Upper lobe of left lung (tissue), 6 donors: ENCODE measurements around the gene CPEB1. TPM values are rescaled to one million over a fixed set of nuclear protein-coding genes. Genes with fewer than 3 reads are reported as not detected.

ENCODE experiments used
- ATAC-seq, 2 donors: fragments of 200-7000 bp; cut with Tn5 transposase; one replicate each; pipeline ENCODE4 v1.9.1; 2022; ENCODE audit warnings: mild to moderate bottlenecking in 2 of 2, moderate library complexity in 2 of 2; ENCODE audit not compliant: low FRiP score in 2 of 2
- DNase-seq, 2 donors: peaks; one replicate each; pipeline ENCODE4 v3.0.0-alpha.2; 2019 to 2020
- H3K27ac ChIP-seq, 4 donors: fragments of 200-600 bp; sonication (generic); one replicate each; pipeline ENCODE4 v1.5.1; 2016 to 2019
- H3K27me3 ChIP-seq, 4 donors: fragments of 200-600 bp; sonication (generic); one replicate each; pipeline ENCODE4 v1.5.1; 2017 to 2019
- H3K36me3 ChIP-seq, 4 donors: fragments of 200-600 bp; sonication (generic); one replicate each; pipeline ENCODE4 v1.5.1; 2016 to 2019
- H3K4me1 ChIP-seq, 4 donors: fragments of 200-600 bp; sonication (generic); one replicate each; pipeline ENCODE4 v1.5.1; 2018 to 2019
- H3K4me3 ChIP-seq, 4 donors: fragments of 200-600 bp; sonication (generic); one replicate each; pipeline ENCODE4 v1.5.1; 2017 to 2019; ENCODE audit warnings: mild to moderate bottlenecking in 2 of 4, moderate library complexity in 1 of 4
- H3K9me3 ChIP-seq, 4 donors: fragments of 200-600 bp; sonication (generic); one replicate each; pipeline ENCODE4 v1.5.1; 2018 to 2019
- EP300 ChIP-seq, 4 donors: sonication (generic); formaldehyde crosslinking; IDR thresholded peaks; one replicate each; pipeline ENCODE4 v1.5.1; 2017; ENCODE audit warnings: antibody characterized with exemption in 4 of 4, control low read depth in 2 of 4
- POLR2A ChIP-seq, 4 donors: fragments of 450-650 bp; IDR thresholded peaks; one replicate each; pipeline ENCODE4 v1.5.1; 2016 to 2017; ENCODE audit warnings: antibody characterized with exemption in 4 of 4, mild to moderate bottlenecking in 2 of 4
- POLR2AphosphoS5 ChIP-seq, 2 donors: sonication (generic); formaldehyde crosslinking; IDR thresholded peaks; one replicate each; pipeline ENCODE4 v1.5.1; 2017; ENCODE audit warnings: antibody characterized with exemption in 2 of 2
- WGBS, 2 donors: methylation state at CpG; one replicate each; pipeline ENCODE4 v1.1.5; 2017 to 2018; 5-methylcytosine and 5-hydroxymethylcytosine counted together
- total RNA-seq, 6 donors: library from RNA; depleted of rRNA in 4 of 6; stranded (reverse); fragments of >200 nt in 4 of 6; gene quantifications; one replicate each; pipeline versions ENCODE4 v1.1.0 to v1.2.1, GENCODE V29; 2016 to 2021
- TF ChIP-seq, protein P1 (sequence below), 6 experiments: fragments of 450-650 bp in 4 of 6; fragments of 200-600 bp in 2 of 6; sonication (generic) in 2 of 6; IDR thresholded peaks; one replicate each; pipeline ENCODE4 v1.5.1; 2016 to 2019; ENCODE audit warnings: antibody characterized with exemption in 6 of 6
- donor health status: DM: no; HTN: no; CAD: no; lungs with moderate emphysema.
- donor health status: DM: no; HTN: yes; CAD: no; lungs with severe emphysema.

Gene CPEB1
- total RNA-seq, 6 donors from 2014 or later = 0.76 to 3.4 (median 1.7) TPM

DNA sequence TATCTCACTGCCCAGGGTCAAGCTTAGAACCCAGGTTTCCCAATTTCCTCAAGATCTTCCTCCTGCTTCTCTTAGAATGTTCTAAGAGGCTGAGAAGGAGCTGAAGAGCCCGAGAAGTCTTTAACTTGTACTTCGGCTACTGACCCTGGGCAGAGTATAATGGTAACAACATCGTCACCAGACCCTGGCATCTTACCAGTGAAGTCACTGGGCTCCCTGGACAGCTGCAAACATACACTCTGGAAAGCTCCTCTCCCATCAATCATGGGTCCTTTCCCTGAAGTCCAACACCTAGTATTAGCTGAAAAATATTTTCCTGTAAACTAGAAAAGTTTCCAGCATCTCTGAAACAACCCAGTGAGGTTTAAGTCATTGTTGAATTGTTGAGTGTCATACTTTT lies 22.7 kb downstream of the CPEB1 start:
- no peak for TF ChIP-seq POLR2A (IDR thresholded peaks at IDR 0.05)
- TF ChIP-seq EP300 (IDR thresholded peaks at IDR 0.05) = no peak
- TF ChIP-seq POLR2AphosphoS5 (IDR thresholded peaks at IDR 0.05) = no peak
- TF ChIP-seq, protein P1, sequence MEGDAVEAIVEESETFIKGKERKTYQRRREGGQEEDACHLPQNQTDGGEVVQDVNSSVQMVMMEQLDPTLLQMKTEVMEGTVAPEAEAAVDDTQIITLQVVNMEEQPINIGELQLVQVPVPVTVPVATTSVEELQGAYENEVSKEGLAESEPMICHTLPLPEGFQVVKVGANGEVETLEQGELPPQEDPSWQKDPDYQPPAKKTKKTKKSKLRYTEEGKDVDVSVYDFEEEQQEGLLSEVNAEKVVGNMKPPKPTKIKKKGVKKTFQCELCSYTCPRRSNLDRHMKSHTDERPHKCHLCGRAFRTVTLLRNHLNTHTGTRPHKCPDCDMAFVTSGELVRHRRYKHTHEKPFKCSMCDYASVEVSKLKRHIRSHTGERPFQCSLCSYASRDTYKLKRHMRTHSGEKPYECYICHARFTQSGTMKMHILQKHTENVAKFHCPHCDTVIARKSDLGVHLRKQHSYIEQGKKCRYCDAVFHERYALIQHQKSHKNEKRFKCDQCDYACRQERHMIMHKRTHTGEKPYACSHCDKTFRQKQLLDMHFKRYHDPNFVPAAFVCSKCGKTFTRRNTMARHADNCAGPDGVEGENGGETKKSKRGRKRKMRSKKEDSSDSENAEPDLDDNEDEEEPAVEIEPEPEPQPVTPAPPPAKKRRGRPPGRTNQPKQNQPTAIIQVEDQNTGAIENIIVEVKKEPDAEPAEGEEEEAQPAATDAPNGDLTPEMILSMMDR (IDR thresholded peaks at IDR 0.05) = no peak
- Histone ChIP-seq H3K9me3 (no peaks in the 10 kb centered on the region), H3K27ac (no peak overlapping the region), H3K27me3 (no peaks in the 10 kb centered on the region), H3K4me1 (no peaks in the 10 kb centered on the region), H3K4me3 (no peak overlapping the region), H3K36me3 (no peaks in the 10 kb centered on the region)
- WGBS, 2 donors = 79 to 87% methylated on average over 3 of the region's 3 CpGs
- no peak for DNase-seq
- no peak for ATAC-seq

DNA sequence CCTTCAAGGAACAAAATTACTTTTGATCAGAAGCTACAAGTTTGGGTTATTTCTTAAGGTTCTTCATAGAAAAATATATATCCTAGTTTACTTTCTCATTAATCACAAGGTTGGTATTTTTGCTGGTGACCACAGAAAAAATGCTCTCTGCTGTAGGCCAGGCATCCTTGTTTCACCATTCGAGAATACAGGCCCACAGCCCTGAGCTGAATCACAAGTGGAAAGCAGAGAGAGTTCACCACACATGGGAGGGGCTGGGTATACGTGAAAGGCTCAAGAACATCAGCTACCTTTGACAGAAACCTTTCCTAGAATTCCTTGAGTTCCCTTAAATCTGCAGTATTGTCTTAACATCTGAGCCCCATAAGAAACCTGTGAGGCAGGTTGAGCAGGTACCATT lies 23.2 kb downstream of the CPEB1 start:
- DNase-seq = no peak
- no peaks in the 10 kb centered on the region for H3K9me3 ChIP-seq
- no peak overlapping the region for H3K4me3 ChIP-seq
- H3K4me1 ChIP-seq = no peaks in the 10 kb centered on the region
- WGBS, 2 donors = 57 to 63% methylated on average over 2 of the region's 2 CpGs
- TF ChIP-seq, protein P1 (IDR thresholded peaks at IDR 0.05) = no peak
- TF ChIP-seq POLR2A (IDR thresholded peaks at IDR 0.05) = no peak
- H3K36me3 ChIP-seq = no peaks in the 10 kb centered on the region
- no peak overlapping the region for H3K27ac ChIP-seq
- no peaks in the 10 kb centered on the region for H3K27me3 ChIP-seq
- no peak for ATAC-seq

DNA sequence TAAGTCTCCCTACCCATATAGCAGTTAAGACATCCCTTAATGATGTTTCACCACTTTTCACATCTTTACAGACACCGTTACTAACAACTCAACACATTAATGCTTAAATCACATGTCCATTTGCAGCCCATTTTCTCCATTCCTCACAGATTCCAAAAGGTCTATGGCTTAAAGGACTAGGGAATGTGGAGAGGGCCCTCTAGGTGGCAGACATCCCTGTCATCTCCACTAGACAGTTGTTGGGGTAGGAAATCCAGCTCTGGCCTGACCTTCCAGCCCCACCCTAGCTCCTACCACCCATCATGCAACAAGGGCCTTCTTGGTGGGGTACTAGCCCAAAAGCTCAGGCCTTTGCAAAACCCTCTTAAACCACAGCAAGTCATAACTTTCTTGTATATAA lies 25.2 kb downstream of the CPEB1 start:
- 48 to 50% methylated on average over 1 of the region's 1 CpG for WGBS, 2 donors
- Histone ChIP-seq H3K27ac (no peak overlapping the region), H3K4me3 (no peak overlapping the region), H3K36me3 (no peaks in the 10 kb centered on the region), H3K27me3 (no peaks in the 10 kb centered on the region), H3K9me3 (no peaks in the 10 kb centered on the region), H3K4me1 (no peaks in the 10 kb centered on the region)
- ATAC-seq (no peak), DNase-seq (no peak)
- TF ChIP-seq, protein P1 (IDR thresholded peaks at IDR 0.05) = no peak
- TF ChIP-seq EP300 (IDR thresholded peaks at IDR 0.05) (no peak), POLR2A (IDR thresholded peaks at IDR 0.05) (no peak), POLR2AphosphoS5 (IDR thresholded peaks at IDR 0.05) (no peak)

DNA sequence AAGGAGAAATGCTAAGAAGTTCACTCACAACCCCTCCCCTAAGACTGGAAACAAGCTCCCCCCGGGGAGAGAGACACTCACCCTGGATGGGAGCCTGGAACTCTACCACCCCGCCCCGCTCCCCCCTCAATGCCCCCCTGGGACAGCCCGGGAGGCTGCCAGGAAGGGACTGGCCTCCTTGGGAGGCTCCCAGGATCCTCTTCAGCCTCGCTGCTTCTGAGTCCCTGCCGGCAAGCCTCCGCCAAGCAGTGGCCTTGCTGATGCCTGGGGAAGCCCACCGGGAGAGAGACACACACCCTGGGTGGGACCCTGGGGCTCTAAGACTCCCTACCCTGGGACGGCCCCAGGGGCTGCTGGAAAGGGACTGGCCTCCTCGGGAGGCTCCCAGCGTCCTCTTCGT lies 33.4 kb downstream of the CPEB1 start:
- H3K9me3 ChIP-seq = no peaks in the 10 kb centered on the region
- no peak for TF ChIP-seq POLR2AphosphoS5 (IDR thresholded peaks at IDR 0.05)
- no peak for TF ChIP-seq POLR2A (IDR thresholded peaks at IDR 0.05)
- TF ChIP-seq EP300 (IDR thresholded peaks at IDR 0.05) = no peak
- TF ChIP-seq, protein P1 (IDR thresholded peaks at IDR 0.05) = no peak
- DNase-seq (peak in 1 of 2 donors; percentile 53), ATAC-seq (peak; percentile 21 to 43)
- no peaks in the 10 kb centered on the region for H3K36me3 ChIP-seq
- H3K27ac ChIP-seq = no peak overlapping the region
- H3K4me3 ChIP-seq = no peak overlapping the region
- H3K27me3 ChIP-seq = no peaks in the 10 kb centered on the region
- 74 to 75% methylated on average over 7 to 12 of the region's 12 CpGs for WGBS, 2 donors
- no peaks in the 10 kb centered on the region for H3K4me1 ChIP-seq

DNA sequence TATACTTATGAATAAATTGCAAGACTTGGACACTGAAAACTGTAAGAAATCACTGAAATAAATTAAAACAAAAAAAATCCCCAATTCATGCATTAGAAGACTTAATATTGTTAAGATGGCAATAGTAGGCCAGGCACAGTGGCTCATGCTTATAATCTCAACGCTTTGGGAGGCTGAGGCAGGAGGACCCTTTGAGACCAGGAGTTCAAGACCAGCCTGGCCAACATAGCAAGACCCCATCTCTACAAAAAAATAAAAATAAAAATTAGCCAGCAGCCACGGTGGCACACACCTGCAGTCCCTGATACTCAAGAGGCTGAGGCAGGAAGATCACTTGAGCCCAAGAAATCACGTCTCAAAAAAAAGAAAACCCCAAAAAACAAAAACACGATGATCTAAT lies 35.8 kb downstream of the CPEB1 start:
- no peaks in the 10 kb centered on the region for H3K36me3 ChIP-seq
- TF ChIP-seq EP300 (IDR thresholded peaks at IDR 0.05) = no peak
- no peak for TF ChIP-seq POLR2AphosphoS5 (IDR thresholded peaks at IDR 0.05)
- TF ChIP-seq POLR2A (IDR thresholded peaks at IDR 0.05) = no peak
- TF ChIP-seq, protein P1 (IDR thresholded peaks at IDR 0.05) = no peak
- WGBS, 2 donors = 83 to 87% methylated on average over 4 of the region's 4 CpGs
- DNase-seq (no peak), ATAC-seq (no peak)
- H3K4me1 ChIP-seq = no peaks in the 10 kb centered on the region
- H3K27me3 ChIP-seq = no peaks in the 10 kb centered on the region
- no peak overlapping the region for H3K27ac ChIP-seq
- no peaks in the 10 kb centered on the region for H3K9me3 ChIP-seq
- H3K4me3 ChIP-seq = no peak overlapping the region
